ENCODE measurements around the gene PACS1. TPM values are rescaled to one million over a fixed set of nuclear protein-coding genes. Genes with fewer than 3 reads are reported as not detected.
A peak's percentile ranks its signal among the peaks of the same experiment; 100 is the strongest.

Gene PACS1
- total RNA-seq, 4 donors from 2014 or later = 17.9 to 37.6 (median 25.4) TPM

DNA sequence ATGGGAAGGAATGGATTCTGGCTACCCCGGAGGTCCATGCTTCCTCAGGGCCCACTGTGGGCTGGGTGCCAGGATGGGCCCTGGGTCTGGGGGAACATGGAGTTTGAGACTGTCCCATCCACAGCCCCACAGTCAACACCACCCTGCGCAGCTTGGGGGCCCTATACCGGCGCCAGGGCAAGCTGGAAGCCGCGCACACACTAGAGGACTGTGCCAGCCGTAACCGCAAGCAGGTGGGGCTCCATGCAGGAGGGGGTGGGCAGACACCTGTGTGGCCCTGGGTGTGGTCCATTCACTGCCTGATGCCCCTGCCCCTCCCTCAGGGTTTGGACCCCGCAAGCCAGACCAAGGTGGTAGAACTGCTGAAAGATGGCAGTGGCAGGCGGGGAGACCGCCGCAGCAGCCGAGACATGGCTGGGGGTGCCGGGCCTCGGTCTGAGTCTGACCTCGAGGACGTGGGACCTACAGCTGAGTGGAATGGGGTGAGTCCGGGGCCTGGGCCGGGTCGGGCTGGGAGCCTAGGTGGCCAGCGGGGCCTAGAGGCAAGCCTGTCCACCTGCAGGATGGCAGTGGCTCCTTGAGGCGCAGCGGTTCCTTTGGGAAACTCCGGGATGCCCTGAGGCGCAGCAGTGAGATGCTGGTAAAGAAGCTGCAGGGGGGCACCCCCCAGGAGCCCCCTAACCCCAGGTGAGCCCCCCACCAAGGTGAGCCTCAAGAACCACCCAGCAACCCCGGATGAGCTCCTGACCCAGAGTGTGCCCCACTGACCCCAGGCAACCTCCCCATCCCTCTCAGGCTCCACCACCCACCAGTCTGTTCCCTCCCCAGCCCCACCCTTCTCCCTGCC, 195.7 kb downstream of the PACS1 start:
- peaks cover 9 to 46% (median 17%) of the 10 kb centered on the region in 3 donors for H3K4me1 ChIP-seq
- H3K27ac ChIP-seq = peak overlapping the region in 1 of 4 donors; percentile 98
- no peaks in the 10 kb centered on the region for H3K27me3 ChIP-seq
- peaks cover 3 to 63% (median 11%) of the 10 kb centered on the region in 3 donors for H3K36me3 ChIP-seq
- TF ChIP-seq, protein P1, sequence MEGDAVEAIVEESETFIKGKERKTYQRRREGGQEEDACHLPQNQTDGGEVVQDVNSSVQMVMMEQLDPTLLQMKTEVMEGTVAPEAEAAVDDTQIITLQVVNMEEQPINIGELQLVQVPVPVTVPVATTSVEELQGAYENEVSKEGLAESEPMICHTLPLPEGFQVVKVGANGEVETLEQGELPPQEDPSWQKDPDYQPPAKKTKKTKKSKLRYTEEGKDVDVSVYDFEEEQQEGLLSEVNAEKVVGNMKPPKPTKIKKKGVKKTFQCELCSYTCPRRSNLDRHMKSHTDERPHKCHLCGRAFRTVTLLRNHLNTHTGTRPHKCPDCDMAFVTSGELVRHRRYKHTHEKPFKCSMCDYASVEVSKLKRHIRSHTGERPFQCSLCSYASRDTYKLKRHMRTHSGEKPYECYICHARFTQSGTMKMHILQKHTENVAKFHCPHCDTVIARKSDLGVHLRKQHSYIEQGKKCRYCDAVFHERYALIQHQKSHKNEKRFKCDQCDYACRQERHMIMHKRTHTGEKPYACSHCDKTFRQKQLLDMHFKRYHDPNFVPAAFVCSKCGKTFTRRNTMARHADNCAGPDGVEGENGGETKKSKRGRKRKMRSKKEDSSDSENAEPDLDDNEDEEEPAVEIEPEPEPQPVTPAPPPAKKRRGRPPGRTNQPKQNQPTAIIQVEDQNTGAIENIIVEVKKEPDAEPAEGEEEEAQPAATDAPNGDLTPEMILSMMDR (IDR thresholded peaks at IDR 0.05) = no peak
- TF ChIP-seq POLR2A (IDR thresholded peaks at IDR 0.05) = no peak
- DNase-seq = no peak
- 100% methylated on average over 2 of the region's 26 CpGs; no CpG with 5 or more reads in 1 of the 2 donors for WGBS, 2 donors
- no peaks in the 10 kb centered on the region for H3K9me3 ChIP-seq
- intact Hi-C loops (cut with DNase I) = no loop called here
- H3K4me3 ChIP-seq = no peak overlapping the region

DNA sequence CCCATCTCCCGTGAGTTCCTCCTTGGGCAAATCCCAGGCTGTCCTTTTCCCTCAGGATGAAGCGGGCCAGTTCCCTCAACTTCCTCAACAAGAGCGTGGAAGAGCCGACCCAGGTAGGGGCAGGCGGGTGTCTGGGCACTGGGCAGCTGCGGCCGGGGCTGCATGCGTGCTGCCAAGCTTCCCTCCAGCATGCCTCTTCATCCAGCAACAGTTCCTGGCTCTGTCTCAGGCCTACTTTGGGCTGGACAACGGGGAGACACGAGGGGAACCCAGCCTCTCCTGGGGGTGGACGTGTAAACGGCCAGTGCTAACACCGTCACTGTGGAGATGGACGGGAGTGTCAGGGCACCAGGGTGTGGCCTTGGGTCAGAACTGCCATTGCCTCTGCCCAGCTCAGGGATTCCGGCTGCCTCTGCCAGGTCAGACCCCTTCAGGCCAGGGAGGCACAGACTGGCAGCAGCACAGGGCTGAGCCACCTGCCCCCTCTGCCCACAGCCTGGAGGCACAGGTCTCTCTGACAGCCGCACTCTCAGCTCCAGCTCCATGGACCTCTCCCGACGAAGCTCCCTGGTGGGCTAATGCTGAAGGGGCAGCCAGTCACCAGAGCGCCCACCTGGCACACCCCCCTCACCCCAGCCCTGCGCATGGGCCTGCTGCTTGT, 196.4 kb downstream of the PACS1 start:
- Histone ChIP-seq H3K36me3 (peaks cover 6 to 63% (median 11%) of the 10 kb centered on the region in 3 donors), H3K4me1 (peaks cover 9 to 54% (median 17%) of the 10 kb centered on the region in 3 donors), H3K9me3 (no peaks in the 10 kb centered on the region), H3K27me3 (no peaks in the 10 kb centered on the region), H3K4me3 (peak overlapping the region in 3 of 4 donors; percentile 84 to 97 (median 95)), H3K27ac (peak overlapping the region; percentile 89 to 99 (median 97))
- WGBS, 2 donors = 81% methylated on average over 14 of the region's 20 CpGs; no CpG with 5 or more reads in 1 of the 2 donors
- no peak for DNase-seq
- no peak for TF ChIP-seq POLR2A (IDR thresholded peaks at IDR 0.05)
- TF ChIP-seq, protein P1 (IDR thresholded peaks at IDR 0.05) = no peak
- intact Hi-C loops (cut with DNase I) = no loop called here

DNA sequence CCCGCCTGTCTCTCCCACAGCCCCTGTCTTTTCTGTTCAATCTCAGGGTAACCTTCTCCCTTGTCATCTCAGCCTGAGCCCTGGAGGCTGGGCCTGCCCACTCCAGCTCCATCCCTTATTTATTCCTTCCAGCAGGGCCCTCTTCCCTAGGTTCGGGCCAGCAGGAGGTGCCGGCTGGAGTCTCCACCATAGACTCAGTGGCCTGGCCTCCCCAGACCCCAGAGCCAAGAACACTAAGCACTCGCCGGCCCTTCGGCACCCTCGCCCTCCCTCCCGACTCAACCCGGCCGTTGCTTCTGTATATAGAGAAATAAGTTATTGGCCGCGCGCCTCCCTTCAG, 196.9 kb downstream of the PACS1 start:
- Histone ChIP-seq H3K4me3 (peak overlapping the region; percentile 84 to 97 (median 90)), H3K4me1 (peaks cover 9 to 59% (median 17%) of the 10 kb centered on the region in 3 donors), H3K27me3 (no peaks in the 10 kb centered on the region), H3K27ac (peak overlapping the region; percentile 89 to 99 (median 97)), H3K9me3 (no peaks in the 10 kb centered on the region), H3K36me3 (peaks cover 6 to 63% (median 10%) of the 10 kb centered on the region in 3 donors)
- 12 to 16% methylated on average over 11 to 12 of the region's 13 CpGs for WGBS, 2 donors
- intact Hi-C loops (cut with DNase I) = no loop called here
- TF ChIP-seq, protein P1 (IDR thresholded peaks at IDR 0.05) = no peak
- TF ChIP-seq POLR2A (IDR thresholded peaks at IDR 0.05) = no peak
- DNase-seq = no peak

- DNase-seq = peak; percentile 48
- intact Hi-C loops (cut with DNase I) = no loop called here
- H3K4me3 ChIP-seq = peak overlapping the region; percentile 84 to 97 (median 90)
- WGBS, 2 donors = 0 to 1% methylated on average over 19 to 28 of the region's 61 CpGs
- TF ChIP-seq, protein P1 (IDR thresholded peaks at IDR 0.05) = peak in 2 of 6 experiments; percentile 24 to 29
- peak in 2 of 4 donors; percentile 34 to 64 for TF ChIP-seq POLR2A (IDR thresholded peaks at IDR 0.05)
- no peaks in the 10 kb centered on the region for H3K9me3 ChIP-seq
- H3K27me3 ChIP-seq = no peaks in the 10 kb centered on the region
- peaks cover 9 to 64% (median 17%) of the 10 kb centered on the region in 3 donors for H3K4me1 ChIP-seq
- peak overlapping the region; percentile 89 to 99 (median 97) for H3K27ac ChIP-seq
- peaks cover 6 to 63% (median 10%) of the 10 kb centered on the region in 3 donors for H3K36me3 ChIP-seq
Measured at GRCh38 chr11:66267379-66268243, 197.5 kb downstream of the PACS1 start.
